Activated CD8-positive, alpha-beta T cell treated with anti-CD3 and anti-CD28 coated beads for 36 hours (primary cell): Measurements from ENCODE around the gene SETX. TPM values are rescaled to one million over a fixed set of nuclear protein-coding genes. Genes with fewer than 3 reads are reported as not detected.

Source experiments
- ATAC-seq: fragments of 200-7000 bp; cut with Tn5 transposase; one replicate; pipeline ENCODE4 v1.10.0; 2021; ENCODE audit warnings: mild to moderate bottlenecking, moderate library complexity
- CTCF ChIA-PET: fragments of 350-600 bp; sonication (Branson Sonifier 250); formaldehyde crosslinking; loops from one replicate; lab custom pipeline; 2021; ENCODE audit warnings: antibody characterized with exemption; lab: Charles Lee
- POLR2A ChIA-PET: fragments of 350-600 bp; sonication (Branson Sonifier 250); formaldehyde crosslinking; loops from one replicate; lab custom pipeline; 2021; ENCODE audit warnings: antibody characterized with exemption; lab: Charles Lee
- DNase-seq: peaks from one replicate; pipeline ENCODE4 v3.0.0-alpha.2; 2020
- H3K27ac Mint-ChIP-seq: one replicate; pipeline ENCODE4 v1.8.0; 2021; ENCODE audit warnings: mild to moderate bottlenecking, mixed read lengths
- H3K27me3 Mint-ChIP-seq: one replicate; pipeline ENCODE4 v1.8.0; 2021; ENCODE audit warnings: mixed read lengths
- H3K36me3 Mint-ChIP-seq: one replicate; pipeline ENCODE4 v1.8.0; 2021; ENCODE audit warnings: low read depth, mixed read lengths
- H3K4me1 Mint-ChIP-seq: one replicate; pipeline ENCODE4 v1.8.0; 2021; ENCODE audit warnings: low read depth, mixed read lengths
- H3K4me3 Mint-ChIP-seq: one replicate; pipeline ENCODE4 v1.8.0; 2021; ENCODE audit warnings: mild to moderate bottlenecking, moderate library complexity, mixed read lengths
- H3K9me3 Mint-ChIP-seq: one replicate; pipeline ENCODE4 v1.8.0; 2021; ENCODE audit warnings: mixed read lengths
- intact Hi-C: fragments of 100-400 bp; cut with micrococcal nuclease; formaldehyde crosslinking; loops from one replicate; pipeline ENCODE4 v1.10.0; 2022
- total RNA-seq, 2 experiments: library from RNA; stranded (reverse); gene quantifications; one replicate each; pipeline ENCODE4 v1.2.3, GENCODE V29; 2021
- TF ChIP-seq, protein P1 (sequence below): fragments of 200-600 bp; IDR thresholded peaks from one replicate; pipeline ENCODE4 v1.8.0; 2022; ENCODE audit warnings: antibody characterized with exemption, mild to moderate bottlenecking

The SETX gene
- total RNA-seq, 2 experiments from 2014 or later, result 32.6 to 33.8 TPM

DNA sequence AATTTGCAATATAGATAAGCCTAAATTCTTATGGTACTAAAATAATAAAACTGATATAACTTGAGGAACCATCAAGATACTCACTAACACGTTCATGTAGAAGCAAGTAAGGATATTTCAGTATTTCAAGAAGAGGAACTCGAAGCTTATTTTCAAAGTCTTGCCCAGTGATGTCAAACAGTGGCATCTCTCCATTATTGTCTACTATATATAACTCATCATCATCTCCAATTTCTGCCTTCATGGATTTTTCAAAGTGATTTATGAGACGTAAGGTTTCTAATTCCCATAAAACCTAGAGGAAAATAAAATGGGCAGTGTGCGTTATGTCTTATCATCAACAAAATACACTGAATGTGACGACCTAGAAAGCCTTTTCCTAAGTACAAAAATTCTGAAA is 8.6 kb downstream of the SETX start:
- ChIA-PET CTCF (interaction anchor here (0.9 kb wide), 1 partner anchor 9 kb away, joined by 3 read pairs; no protein-coding TSS in a partner anchor), POLR2A (interaction anchor here (0.6 to 1.0 kb wide), 3 partner anchors 9 to 710 kb away, joined by 3 read pairs; partner anchors contain the start of gene SETX)
- Mint-ChIP-seq H3K4me3 (no peak overlapping the region), H3K27me3 (no peaks in the 10 kb centered on the region), H3K4me1 (peaks cover 25% of the 10 kb centered on the region), H3K9me3 (no peaks in the 10 kb centered on the region), H3K27ac (no peak overlapping the region), H3K36me3 (peaks cover 50% of the 10 kb centered on the region)
- DNase-seq (no peak), ATAC-seq (no peak)
- intact Hi-C loops, result no loop called here
- TF ChIP-seq, protein P1, sequence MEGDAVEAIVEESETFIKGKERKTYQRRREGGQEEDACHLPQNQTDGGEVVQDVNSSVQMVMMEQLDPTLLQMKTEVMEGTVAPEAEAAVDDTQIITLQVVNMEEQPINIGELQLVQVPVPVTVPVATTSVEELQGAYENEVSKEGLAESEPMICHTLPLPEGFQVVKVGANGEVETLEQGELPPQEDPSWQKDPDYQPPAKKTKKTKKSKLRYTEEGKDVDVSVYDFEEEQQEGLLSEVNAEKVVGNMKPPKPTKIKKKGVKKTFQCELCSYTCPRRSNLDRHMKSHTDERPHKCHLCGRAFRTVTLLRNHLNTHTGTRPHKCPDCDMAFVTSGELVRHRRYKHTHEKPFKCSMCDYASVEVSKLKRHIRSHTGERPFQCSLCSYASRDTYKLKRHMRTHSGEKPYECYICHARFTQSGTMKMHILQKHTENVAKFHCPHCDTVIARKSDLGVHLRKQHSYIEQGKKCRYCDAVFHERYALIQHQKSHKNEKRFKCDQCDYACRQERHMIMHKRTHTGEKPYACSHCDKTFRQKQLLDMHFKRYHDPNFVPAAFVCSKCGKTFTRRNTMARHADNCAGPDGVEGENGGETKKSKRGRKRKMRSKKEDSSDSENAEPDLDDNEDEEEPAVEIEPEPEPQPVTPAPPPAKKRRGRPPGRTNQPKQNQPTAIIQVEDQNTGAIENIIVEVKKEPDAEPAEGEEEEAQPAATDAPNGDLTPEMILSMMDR, result no peak

DNA sequence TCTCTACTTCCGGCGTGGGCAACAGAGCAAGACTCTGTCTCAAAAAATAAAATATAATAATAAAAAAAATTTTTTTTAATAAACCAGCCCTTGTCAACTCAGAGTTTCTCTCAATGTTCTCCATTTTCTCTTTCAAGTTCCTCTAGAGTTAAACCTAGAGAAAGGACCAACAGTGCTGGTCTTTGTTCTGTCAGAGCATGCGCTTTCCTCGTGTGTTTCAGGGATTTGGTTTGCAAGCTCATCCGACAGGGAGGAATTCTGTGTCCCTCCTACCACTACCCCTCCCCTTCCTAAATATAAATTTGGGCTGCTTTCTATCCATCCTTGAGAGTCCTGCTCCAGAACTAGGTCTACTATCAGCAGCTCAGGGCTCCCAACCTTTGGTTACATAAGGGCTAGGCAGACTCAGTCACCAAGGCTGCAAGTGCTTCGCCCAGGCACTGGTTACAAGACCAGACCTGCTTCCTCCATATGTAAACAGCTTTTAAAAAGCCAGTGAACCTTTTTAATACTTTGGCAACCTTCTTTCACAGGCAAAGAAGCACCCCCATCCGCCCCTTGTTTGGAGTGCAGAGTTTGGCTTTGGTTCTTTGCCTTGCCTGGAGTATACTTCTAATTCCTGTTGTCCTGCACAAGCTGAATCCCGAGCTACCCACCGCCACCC is 13.5 kb downstream of the SETX start:
- ChIA-PET POLR2A (interaction anchor here (1.0 kb wide), 1 partner anchor 10 kb away, joined by 5 read pairs; no protein-coding TSS in a partner anchor), CTCF (no interaction called here)
- Mint-ChIP-seq H3K9me3 (no peaks in the 10 kb centered on the region), H3K27me3 (no peaks in the 10 kb centered on the region), H3K36me3 (peaks cover 55% of the 10 kb centered on the region), H3K4me1 (peaks cover 9% of the 10 kb centered on the region), H3K4me3 (no peak overlapping the region), H3K27ac (no peak overlapping the region)
- ATAC-seq, result no peak
- TF ChIP-seq, protein P1, result no peak
- DNase-seq, result no peak
- intact Hi-C loops, result no loop called here

DNA sequence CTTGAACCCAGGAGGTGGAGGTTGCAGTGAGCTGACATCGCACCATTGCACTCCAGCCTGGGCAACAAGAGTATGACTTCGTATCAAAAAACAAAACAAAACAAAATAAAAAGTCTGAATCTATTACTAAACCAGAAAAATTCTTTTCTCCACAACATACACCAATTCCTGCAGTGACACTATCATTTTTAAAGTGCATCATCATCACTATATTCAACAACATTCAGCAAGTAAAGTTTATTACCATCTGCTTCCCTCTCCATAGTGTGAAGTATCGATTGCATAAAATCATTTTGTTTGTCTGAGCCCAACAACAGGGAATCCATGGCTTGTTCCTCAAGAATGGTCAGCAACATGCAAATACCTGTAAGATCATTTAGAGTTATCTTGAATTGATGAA is 20.4 kb downstream of the SETX start:
- intact Hi-C loops, result no loop called here
- no peaks in the 10 kb centered on the region for H3K9me3 Mint-ChIP-seq
- ChIA-PET CTCF (no interaction called here), POLR2A (no interaction called here)
- no peak overlapping the region for H3K4me3 Mint-ChIP-seq
- ATAC-seq (no peak), DNase-seq (no peak)
- H3K27ac Mint-ChIP-seq, result no peak overlapping the region
- H3K36me3 Mint-ChIP-seq, result peaks cover 71% of the 10 kb centered on the region
- H3K27me3 Mint-ChIP-seq, result no peaks in the 10 kb centered on the region
- H3K4me1 Mint-ChIP-seq, result peaks cover 4% of the 10 kb centered on the region
- TF ChIP-seq, protein P1, result no peak

DNA sequence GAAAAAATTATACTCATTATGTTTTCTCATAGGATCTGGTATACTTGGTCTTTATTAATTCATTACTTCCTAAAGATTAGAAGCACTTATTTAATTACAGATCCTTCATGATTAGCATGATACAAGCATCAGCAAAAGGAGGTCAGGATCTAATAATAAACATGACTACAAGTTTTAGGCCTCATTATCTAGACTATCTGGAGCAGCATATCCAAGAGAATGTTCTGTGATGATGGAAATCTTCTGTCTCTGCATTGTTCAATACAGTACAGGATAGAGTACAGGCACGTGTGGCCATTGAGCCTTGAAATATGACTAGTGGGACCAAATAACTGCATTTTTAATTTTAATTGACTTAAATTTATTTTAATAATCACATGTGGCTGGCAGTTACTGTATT is 21.2 kb downstream of the SETX start:
- DNase-seq, result no peak
- ChIA-PET POLR2A (no interaction called here), CTCF (no interaction called here)

DNA sequence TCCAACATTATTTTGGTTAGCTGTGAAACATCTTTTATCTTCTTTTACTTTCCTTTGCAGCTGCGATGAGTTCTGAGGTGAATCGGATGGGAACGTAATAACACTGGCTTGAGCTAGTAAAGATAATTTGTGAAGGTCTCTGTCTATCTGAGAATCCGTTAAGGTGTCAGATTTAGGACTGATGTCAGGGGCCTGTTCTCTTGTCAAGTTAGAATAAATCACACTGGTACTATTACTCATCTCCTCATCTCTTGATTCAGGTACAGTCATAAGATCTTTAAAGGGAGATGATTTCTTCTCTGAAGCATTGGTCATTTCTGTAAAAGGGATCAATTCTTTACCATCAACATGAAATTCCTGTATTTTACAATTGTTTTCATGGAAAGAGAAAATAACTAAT is 26.2 kb downstream of the SETX start:
- no peak for DNase-seq
- H3K27ac Mint-ChIP-seq, result peak overlapping the region; percentile 24
- POLR2A ChIA-PET, result no interaction called here
- peaks cover 36% of the 10 kb centered on the region for H3K4me1 Mint-ChIP-seq
- intact Hi-C loops, result no loop called here
- TF ChIP-seq, protein P1, result no peak
- peaks cover 5% of the 10 kb centered on the region for H3K9me3 Mint-ChIP-seq
- no peak overlapping the region for H3K4me3 Mint-ChIP-seq
- H3K27me3 Mint-ChIP-seq, result no peaks in the 10 kb centered on the region
- peaks cover 85% of the 10 kb centered on the region for H3K36me3 Mint-ChIP-seq
- CTCF ChIA-PET, result no interaction called here
- ATAC-seq, result no peak

More for the DNA sequence above, 21.2 kb downstream of the SETX start:
- TF ChIP-seq, protein P1, result no peak
- Mint-ChIP-seq H3K27me3 (no peaks in the 10 kb centered on the region), H3K4me1 (peaks cover 6% of the 10 kb centered on the region), H3K27ac (no peak overlapping the region), H3K36me3 (peaks cover 75% of the 10 kb centered on the region), H3K9me3 (peaks cover 1% of the 10 kb centered on the region), H3K4me3 (no peak overlapping the region)
- intact Hi-C loops, result no loop called here
- no peak for ATAC-seq
